PFSK-1 (cell line): ENCODE results near the gene FGR.

Experiments
- FOXP2 ChIP-seq: optimal IDR thresholded peaks from 2 replicates; pipeline ENCODE3; 2011; ENCODE audit warnings: borderline replicate concordance, control low read depth, inconsistent platforms; ENCODE audit not compliant: insufficient read depth; ENCODE audit errors: extremely low read length, extremely low read depth
- SIN3A ChIP-seq: IDR thresholded peaks from 2 replicates; pipeline ENCODE4 v1.6.1; 2012; ENCODE audit warnings: mild to moderate bottlenecking, low read length, moderate library complexity, borderline replicate concordance; ENCODE audit not compliant: insufficient read depth
- TAF1 ChIP-seq: IDR thresholded peaks from 2 replicates; pipeline ENCODE4 v1.6.1; 2012; ENCODE audit warnings: low read length, control low read depth, borderline replicate concordance; ENCODE audit not compliant: insufficient read depth
- TF ChIP-seq, protein P1 (sequence below), 2 experiments: IDR thresholded peaks; 2 replicates each; pipeline versions ENCODE4 v1.6.1 to v1.8.0; 2011 to 2012; ENCODE audit warnings: low read depth in 2 of 2, low read length in 2 of 2, control low read depth in 1 of 2, inconsistent platforms in 1 of 2, mild to moderate bottlenecking in 1 of 2, moderate library complexity in 1 of 2; ENCODE audit not compliant: insufficient read depth in 1 of 2

DNA sequence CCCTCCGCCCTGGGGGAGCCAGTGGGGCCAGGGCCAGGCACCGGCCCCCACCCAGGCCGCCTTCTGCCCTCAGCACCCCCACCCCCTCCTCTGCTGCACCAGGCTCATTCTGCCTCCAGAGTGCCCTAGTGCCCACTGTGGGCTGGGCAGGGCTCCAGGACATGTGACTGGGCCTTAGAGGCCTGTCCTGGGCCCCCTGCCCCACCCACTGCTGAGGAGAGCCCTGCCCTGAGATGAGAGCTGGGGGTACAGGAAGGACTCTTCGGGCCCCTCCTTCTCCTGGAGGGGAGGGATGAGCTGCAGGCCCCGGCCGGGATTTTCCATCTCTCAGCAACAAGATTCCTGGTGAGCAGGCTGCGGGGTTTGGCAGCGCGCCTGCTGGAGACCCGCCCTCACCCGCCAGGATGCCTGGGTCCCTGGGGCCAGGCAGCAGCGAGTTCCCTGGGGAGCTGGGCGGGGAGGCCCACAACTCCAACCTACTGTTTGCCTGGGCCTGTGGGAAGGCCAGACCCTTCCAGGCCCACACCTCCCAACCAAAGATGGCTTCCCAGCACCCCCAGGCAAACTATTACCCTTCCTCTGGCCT is 45.1 kb downstream of the FGR start:
- TF ChIP-seq TAF1 (no peak), SIN3A (no peak), FOXP2 (no peak)
- TF ChIP-seq, protein P1, sequence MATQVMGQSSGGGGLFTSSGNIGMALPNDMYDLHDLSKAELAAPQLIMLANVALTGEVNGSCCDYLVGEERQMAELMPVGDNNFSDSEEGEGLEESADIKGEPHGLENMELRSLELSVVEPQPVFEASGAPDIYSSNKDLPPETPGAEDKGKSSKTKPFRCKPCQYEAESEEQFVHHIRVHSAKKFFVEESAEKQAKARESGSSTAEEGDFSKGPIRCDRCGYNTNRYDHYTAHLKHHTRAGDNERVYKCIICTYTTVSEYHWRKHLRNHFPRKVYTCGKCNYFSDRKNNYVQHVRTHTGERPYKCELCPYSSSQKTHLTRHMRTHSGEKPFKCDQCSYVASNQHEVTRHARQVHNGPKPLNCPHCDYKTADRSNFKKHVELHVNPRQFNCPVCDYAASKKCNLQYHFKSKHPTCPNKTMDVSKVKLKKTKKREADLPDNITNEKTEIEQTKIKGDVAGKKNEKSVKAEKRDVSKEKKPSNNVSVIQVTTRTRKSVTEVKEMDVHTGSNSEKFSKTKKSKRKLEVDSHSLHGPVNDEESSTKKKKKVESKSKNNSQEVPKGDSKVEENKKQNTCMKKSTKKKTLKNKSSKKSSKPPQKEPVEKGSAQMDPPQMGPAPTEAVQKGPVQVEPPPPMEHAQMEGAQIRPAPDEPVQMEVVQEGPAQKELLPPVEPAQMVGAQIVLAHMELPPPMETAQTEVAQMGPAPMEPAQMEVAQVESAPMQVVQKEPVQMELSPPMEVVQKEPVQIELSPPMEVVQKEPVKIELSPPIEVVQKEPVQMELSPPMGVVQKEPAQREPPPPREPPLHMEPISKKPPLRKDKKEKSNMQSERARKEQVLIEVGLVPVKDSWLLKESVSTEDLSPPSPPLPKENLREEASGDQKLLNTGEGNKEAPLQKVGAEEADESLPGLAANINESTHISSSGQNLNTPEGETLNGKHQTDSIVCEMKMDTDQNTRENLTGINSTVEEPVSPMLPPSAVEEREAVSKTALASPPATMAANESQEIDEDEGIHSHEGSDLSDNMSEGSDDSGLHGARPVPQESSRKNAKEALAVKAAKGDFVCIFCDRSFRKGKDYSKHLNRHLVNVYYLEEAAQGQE (IDR thresholded peaks at IDR 0.05; ENCODE audit: insufficient read depth in 1 of 2, low read depth in 2 of 2, low read length in 2 of 2) = no peak
